NCI-H1694 (cell line): ENCODE measurements around the gene ROPN1L.

ENCODE experiments used
- DNase-seq: peaks from one replicate; lab custom pipeline; 2025; lab: John Stamatoyannopoulos, UW

Gene ROPN1L

DNA sequence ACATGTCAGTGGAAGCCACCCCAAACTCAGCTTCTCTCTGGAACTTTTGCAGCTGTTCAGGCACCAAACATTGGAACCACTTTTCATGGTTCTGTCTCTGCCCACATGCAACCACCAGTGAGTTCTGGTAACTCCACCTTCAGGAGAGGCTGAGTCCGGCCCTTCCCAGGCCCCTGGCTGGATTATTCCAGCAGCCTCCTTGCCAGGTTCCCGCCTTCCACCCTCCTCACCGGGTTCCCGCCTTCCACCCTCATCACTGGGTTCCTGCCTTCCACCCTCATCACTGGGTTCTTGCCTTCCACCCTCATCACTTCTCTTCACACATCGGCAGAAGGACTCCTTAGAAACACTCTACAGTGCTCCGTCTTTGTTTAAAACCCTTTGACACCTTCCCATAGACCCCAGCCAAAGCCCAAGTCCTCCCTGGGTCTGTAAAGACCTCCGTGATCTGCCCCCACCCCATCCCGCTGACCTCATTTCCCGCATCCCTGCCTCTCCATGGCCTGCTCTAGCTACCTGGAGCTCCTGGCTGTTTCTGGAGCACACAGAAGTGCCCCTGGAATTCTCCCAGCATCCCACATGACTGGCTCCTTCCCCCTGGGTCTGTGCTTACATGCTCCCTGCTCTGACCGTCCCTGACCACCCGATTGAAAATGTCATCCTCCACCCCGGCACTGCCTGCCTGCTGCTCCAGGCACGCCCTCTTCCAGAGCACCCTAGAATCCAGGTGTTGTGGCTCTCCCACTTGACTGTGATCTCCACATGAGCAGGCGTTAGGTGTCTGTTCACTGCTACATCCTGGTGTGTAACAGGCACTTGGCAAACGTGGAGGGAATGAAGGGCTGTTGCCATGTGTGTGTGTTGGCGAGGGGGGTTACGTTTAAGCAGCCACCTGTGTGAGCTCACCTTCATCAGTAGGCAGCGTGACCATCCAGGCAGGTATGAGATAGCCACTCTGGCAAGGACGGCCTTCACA lies 17.7 kb downstream of the ROPN1L start:
- DNase-seq = no peak

DNA sequence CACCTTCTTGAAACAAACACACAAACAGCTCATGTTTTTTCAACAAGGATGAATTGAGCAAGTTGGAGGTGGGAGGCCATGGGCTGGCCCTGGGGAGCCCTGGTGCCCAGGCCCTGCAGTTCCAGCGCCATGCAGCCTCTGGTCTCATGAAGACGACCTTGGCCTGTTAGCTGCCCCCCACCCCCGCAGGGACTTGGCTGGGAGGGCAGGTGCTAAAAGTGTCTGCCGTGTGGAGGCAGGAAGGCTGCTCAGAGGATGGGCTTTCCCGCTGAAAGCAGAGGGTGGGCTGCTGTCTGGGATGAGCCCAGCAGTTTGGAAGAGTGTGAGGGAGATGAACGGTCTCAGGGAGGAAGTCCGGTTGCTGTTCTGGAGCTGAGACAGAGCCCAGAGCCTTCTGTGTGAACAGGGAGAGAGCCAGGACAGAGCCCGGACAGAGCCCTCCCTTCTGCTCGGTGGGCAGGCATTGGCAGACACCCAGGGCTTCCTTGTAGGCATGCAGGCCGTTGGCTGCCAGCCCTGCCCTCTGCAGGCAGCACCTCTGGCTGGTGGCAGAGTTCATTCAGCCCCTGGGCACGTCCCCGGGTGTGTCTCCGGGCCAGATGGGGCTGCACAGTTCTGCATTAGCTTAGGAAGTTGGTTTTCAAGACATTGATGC lies 18.7 kb downstream of the ROPN1L start:
- no peak for DNase-seq

DNA sequence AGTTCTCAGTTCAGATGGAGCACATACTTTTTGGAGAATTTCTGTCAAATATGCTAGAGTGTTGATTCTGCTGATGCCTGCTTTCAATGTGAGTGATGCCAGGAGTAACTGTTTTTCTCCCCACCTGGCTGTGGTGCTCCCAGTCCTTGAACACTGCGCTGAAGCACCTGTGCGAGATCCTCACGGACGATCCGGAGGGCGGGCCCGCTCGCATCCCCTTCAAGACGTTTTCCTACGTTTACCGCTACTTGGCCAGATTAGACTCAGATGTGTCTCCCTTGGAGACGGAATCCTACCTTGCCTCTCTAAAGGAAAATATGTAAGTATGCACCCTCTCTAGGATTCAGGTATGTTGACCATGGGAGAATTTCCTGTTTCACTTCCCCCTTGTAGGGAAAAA lies 19.4 kb downstream of the ROPN1L start:
- DNase-seq = no peak

DNA sequence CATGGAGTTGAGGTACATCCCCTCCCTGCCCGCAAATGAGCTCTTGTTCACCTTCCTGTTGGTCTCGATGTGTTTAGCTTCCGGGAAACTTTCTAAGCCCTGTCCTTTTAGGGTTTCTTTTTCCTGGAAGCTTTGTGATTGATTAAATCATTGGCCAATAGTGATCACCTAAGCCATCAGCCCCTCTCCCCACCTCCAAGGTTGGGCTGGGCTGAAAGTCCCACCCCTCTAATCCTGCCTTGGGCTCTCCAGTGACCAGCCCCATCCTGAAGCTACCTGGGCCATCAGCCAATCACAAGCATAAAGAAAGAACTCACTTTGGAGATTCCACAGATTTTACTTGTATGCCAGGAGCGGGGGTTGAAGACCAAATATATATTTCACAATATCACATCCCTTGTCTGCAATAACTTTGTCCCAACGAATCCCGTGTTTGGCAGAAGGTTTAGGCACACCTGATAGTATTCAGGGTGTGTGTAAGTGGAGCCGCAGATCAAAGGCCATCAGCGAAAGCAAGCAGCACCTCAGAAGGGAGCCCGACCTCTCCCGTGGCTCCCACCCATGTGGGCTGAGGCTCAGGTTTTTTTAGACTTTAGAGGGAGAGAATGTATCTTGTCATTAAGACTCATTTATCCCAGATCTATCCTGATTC lies 20.4 kb downstream of the ROPN1L start:
- no peak for DNase-seq

DNA sequence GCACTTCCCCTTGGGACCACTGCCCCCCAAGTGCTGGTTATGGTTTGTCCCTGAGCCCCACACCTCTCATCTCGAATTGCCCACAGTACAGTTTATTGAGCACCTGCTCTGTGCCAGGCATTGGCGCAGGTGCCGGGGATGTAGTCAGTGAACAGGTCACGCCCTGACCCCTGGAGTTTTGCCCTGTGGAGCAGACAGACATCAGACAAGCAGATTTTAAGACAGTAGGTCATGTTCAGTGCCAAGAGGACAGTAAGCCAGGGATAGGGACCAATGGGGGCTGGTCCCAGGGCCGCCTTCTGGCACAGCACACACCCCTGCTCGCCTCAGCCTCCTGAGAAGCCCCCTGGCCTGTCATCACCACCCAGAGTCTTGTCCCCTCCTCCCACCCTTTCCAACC lies 21.9 kb downstream of the ROPN1L start:
- DNase-seq = no peak

DNA sequence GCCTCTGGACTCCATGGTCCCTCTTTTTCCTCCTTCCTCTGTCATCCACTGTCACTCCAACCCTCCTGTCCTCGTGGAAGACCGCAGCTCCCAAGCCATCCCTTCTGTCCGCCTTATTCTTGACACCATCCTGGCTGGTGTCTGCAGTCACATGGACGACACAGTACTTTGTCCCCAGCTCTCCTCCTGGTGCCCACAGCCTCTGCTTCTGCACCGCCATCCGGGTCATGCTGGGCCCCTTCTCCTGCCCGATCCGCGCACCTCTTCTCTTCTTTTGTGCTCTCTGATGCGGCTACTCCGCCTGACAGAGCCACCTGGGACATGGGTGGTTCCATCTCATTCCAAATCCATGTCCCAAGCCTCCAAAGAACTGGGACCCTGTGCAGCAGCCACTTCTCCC lies 22.5 kb downstream of the ROPN1L start:
- no peak for DNase-seq

DNA sequence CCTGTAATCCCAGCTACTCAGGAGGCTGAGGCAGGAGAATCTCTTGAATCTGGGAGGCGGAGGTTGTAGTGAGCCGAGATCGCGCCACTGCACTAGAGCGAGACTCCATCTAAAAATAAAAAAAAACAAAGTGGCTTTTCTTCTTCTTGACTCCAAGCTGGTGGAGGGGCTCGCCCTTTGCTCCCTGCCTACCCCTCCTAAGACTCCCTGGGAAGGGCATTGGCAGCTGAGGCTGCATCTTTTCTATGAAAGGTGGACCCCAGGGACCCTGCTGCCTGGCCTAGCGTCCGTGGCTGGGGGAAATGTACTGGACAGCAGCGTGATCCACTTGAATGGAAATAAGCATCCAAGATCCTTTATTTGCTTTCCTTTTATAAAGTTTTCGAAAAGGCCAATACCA lies 24.0 kb downstream of the ROPN1L start:
- no peak for DNase-seq

DNA sequence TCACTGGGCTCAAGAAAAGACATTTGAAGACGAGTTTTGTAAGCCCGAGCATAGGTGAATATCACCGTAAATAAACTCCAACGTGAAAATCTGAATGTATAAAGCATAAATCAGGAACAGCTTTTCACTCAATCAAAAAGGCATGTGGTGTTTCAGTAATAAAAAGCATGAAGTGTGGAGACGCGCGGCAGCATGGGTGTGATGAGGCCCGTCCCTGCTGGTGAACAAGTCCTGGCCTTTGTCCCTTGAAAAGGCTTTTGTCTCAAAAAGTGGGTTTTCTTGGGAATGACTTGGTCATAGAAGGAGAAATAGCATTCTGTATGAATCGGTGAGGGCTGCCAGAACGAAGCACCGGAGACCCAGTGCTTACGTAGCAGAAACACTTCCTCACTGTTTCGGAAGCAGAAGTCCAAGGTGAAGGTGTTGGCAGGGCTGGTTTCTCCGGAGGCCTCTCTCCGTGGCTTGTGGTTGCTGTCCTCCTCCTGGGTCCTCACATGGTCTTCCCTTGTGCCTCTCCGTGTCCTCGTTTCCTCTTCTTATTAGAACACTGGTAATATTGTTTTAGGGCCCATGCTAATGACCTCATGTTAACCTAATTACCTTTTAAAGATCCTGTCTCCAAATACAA lies 24.9 kb downstream of the ROPN1L start:
- no peak for DNase-seq

DNA sequence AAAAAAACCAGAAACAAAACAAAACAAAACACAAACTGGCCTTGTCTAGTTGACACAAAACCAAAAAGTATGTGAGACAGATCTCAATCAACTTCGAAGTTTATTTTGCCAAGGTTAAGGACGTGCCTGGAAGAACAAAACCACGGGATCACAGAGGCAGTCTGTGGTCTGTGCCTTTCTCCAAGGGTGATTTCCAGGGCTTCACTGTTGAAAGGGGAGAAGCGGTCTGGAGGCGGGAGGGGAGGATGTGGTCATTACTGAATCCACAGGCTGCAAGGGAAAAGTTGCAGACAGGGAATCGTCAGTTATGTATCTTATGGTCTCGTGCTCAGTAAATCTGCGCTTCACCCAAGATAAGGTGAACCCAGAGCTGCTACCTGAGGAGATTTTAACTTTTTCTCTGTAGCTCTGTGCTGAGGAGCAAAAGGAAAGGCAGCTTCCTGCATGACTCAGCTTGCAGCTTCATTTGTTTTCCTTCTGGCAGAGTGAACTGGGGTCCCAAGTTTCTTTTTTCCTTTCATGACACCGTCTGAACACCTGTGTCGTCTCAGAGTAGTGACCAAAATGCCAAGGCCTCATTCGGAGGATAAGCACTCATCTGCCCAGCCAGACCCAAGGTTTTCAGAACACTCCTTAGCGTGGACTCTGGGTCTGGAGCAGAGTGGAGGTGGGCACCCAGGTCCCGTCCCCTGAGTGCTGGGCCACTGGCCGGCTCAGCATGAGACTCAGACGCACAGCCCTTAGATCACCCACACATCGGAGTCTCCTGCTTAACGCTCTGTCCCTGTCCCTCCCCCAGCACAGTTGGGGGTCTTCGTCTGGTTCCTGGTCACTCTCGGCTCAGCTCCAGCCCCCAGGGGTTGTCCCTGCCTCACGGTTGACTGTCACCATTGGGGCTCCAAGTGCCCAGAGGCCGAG lies 25.9 kb downstream of the ROPN1L start:
- no peak for DNase-seq

DNA sequence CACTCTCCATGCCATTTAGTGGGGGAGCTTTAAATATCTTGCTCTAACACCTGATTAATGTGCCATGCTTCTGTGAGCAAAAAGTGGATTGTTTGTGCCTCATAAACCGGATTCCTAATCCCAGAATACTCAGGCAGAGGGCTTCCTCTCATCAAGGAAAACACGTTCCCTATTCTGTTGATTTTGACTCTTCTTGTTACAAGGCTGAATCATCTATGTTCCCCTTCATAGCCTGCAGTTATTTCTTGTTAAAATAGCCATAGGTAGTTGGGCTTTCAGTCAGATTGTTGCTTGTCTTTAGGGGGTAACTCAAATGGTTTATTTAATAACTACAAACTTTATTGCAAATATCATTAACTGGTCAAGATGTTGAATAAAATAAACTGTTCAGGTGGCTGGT lies 26.6 kb downstream of the ROPN1L start:
- no peak for DNase-seq

DNA sequence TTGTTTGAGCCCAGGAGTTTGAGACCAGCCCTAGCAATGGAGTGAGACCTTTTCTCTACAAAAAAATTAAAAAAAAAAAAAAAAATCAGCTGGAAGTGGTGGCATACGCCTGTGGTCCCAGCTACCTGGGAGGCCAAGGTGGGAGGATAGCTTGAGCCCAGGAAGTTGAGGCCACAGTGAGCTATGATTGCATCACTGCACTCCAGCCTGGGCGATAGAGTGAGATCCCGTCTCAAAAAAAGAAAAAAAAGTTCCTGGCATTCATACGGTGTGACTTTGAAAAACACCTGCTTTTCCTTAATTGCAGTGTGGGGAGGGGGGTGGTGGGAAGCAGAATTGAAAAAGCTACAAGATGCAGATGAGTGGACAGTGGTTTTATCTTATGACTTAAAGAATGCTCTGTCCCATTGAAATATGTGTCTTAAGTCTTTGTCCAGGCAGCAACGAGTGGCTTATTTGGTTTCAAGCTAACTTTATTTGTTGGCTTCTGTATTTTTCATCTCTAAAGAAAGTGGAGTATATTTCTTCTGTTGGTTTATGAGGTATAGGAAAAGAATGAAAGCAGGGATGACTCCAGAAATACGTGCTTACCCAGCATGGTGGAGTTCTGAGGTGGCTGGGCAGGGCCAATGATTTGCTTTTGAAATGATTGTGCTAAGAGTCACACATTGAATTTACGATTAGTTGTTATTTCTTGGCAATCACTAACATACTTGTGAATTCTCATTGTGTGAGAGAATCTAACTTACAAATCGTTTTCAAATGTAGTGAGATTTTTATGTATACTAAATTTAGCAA lies 27.8 kb downstream of the ROPN1L start:
- no peak for DNase-seq

DNA sequence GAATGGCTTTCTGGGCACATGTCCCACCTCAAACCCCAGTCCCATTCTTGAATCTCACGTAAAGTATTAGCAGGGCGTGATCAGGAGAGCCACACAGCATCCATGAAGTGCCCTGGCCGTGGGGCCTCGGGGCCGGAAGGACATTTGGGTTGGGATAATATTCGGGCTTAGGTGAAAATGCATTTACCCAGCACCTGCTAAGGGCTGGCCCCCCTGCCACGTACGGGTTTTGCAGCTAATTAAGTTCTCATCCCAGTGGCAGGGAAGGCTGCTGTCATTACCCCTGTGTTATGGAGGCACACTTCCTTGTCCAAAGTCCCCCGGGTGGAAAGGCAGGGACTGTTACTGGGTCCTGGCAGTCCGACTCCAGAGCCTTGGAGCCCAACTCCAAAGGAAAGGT lies 29.0 kb downstream of the ROPN1L start:
- no peak for DNase-seq

DNA sequence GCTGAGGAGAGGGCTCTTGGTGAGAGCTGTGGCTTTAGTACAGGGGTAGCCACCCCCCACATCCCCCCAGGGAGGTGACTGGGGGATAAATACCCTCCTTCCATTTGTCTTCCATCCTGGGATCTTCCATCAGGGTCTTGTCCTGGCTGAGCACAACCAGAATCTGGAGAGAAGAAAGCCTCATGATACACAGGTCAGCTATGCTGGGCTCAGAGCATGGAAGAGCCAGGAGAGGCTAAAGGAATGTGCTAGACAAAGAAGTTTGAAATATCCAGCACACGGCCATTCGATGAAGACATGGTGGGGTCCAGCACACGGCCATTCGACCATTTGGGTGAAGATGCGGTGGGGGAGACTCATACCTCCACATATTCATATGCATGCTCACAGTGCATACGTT lies 30.0 kb downstream of the ROPN1L start:
- DNase-seq = no peak

DNA sequence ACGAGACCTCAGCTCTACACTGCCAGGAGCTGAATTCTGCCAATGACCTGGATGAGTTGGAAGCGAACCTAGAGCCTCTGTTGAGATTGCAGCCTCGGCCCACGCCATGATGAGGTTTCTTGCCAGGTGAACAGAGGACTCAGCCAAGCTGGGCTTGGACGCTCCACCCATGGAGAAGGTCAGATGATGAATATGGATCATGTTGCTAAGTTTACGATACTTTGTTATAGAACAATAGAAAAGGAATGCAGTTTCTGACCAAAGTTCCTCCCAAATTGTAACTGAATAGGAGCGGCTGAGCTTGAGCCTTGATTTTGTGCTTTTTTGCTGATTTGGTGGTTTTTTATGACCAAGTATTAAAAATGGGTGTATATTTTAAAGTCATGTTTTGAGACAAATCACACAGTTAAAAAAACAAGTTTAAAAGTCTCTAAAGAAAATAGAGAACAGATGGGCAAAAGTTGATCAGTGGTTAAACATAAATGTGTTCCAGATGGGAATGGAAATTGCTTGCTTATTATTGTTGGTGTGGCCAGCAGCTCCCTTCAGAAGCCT lies 32.9 kb downstream of the ROPN1L start:
- DNase-seq = no peak

DNA sequence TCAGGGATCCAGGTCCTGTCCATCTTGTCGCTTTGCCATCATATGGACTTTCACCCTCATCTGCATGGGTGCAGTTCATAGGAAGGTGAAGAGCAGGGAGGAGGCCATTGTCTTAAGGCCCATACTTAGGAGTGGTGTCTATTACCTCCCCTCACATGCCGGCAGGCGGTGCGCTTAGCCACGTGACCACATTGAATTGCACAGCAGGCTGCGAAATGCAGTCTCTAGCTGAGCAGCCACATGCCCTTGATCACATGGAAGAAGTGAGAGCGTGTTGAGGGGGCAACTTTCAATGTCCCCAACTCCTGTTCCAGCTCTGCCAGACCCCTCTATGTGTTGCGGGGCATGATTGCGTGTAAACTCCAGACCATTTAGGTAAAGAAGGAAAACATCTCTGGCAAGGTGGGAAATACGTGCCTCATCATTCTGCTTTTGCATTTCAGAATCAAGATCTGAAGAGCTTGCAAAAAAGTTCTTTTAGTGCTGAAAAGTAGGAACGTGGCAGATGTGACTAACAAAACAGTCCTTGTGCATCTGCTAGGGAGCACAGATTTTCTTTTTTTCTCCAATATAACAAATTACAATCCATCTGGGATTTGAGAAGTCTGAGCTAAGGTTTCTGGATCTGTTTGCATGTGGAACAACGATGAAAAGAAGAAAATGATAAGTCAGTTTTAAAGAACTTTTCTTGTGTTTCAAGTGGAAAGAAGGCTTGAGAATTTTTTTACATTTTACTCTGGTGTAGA lies 34.4 kb downstream of the ROPN1L start:
- no peak for DNase-seq

DNA sequence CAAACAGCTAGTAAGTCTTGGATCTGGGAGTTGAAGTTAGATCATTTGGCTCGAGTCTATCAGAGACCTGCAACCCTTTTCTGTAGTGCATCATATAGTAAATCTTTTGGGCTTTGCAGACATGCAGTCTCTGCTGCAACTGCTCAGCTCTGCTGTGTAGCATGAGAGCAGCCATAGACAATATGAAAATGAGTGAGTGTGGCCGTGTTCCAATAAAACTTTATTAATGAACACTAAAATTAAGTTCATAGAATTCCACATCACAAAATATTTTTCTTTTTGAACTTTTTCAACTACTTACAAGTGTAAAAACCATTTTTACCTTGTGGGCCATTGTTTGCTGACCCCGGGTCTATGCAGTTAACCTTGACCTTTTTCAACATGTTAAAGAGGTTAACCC lies 35.2 kb downstream of the ROPN1L start:
- DNase-seq = no peak

DNA sequence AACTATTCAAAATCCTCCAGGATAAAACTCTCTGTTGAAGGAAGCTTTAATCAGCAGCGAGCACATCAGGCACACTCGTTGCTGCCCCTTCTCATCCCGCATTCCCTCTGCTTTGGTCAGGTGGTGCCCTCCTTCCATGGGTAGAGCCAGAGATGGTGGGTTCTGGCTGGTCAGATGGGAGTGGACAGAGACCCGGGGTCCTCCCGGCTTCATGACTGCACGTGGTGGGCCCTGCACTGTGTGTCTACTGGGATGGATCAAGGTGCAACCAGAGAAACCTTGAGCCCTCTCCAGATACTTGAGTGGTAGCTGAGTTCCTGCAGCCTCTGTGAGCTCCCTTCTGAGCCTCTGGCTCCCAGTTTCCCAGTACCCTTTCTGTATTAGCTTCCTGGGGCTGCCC lies 36.3 kb downstream of the ROPN1L start:
- DNase-seq = no peak

DNA sequence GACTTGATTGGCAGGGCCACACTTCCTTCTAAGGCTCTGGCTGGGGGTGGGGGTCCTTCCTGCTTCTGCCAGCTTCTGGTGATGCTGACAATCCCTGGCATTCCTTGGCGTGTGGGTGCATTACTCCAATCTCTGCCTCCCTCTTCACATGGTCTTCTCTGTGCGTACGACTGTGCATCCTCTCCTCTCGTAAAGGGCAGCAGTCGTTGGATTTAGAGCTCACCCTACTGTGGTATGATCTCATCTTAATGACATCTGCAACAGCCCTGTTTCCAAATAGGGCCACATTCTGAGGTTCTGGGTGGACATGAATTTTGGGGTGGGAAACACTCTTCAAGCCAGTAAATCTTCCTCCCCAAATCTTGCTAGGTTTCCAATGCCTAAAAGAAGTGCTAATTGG lies 36.8 kb downstream of the ROPN1L start:
- DNase-seq = no peak

DNA sequence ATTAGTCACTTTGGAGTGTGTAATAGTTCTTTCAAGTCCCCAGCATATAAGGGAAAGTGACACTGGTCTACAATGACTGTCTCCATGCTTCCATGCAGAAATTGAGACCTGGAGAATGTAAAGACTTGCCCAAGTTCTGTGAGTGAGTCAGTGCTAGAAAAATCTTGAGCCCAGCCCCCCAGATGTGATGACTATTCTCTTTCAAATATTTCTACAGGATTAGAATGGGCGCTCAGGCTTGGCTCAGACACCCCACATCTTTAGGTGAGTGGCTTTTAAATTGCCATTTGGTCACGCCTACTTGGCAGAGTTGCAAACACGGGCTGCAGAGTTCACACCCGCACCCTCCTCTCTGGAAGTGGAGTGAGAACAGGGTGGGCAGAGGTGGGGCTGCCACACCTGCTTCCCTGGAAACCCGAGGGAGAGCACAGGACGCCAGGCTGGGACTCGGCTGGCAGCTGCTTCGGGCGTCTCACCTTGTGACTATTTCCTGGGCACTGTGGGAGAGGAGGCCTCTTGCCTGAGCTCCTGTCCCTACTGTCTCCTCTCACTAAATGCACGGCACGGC lies 37.6 kb downstream of the ROPN1L start:
- DNase-seq = no peak
